IPS-18c (cell line): ENCODE data around the gene CARD16.

Source experiments
- H3K4me3 ChIP-seq: 2 replicates; pipeline ENCODE4 v1.7.0; 2013; ENCODE audit warnings: low read depth, mild to moderate bottlenecking, low read length, moderate library complexity; ENCODE audit not compliant: insufficient read depth
- H3K9me3 ChIP-seq: one replicate; pipeline ENCODE4 v1.6.1; 2013; ENCODE audit warnings: mild to moderate bottlenecking, low read length, moderate library complexity; ENCODE audit not compliant: control insufficient read depth, insufficient read depth

CARD16 gene

GRCh38 chr11:105007463-105007862 lies 37.7 kb downstream of the CARD16 start:
- H3K9me3 ChIP-seq = no peaks in the 10 kb centered on the region
- no peak overlapping the region for H3K4me3 ChIP-seq

GRCh38 chr11:105005451-105005845 lies 39.7 kb downstream of the CARD16 start:
- no peaks in the 10 kb centered on the region for H3K9me3 ChIP-seq
- no peak overlapping the region for H3K4me3 ChIP-seq

GRCh38 chr11:105004021-105004420 lies 41.1 kb downstream of the CARD16 start:
- H3K9me3 ChIP-seq = no peaks in the 10 kb centered on the region

GRCh38 chr11:105003151-105003550 lies 42.0 kb downstream of the CARD16 start:
- Histone ChIP-seq H3K9me3 (no peaks in the 10 kb centered on the region), H3K4me3 (no peak overlapping the region)

More at GRCh38 chr11:105004021-105004420, 41.1 kb downstream of the CARD16 start:
- no peak overlapping the region for H3K4me3 ChIP-seq

- no peak overlapping the region for H3K4me3 ChIP-seq
- H3K9me3 ChIP-seq = no peaks in the 10 kb centered on the region
Measured at GRCh38 chr11:105000797-105001196, 44.3 kb downstream of the CARD16 start.

GRCh38 chr11:105000167-105000566 lies 45.0 kb downstream of the CARD16 start:
- H3K4me3 ChIP-seq = no peak overlapping the region
- H3K9me3 ChIP-seq = no peaks in the 10 kb centered on the region

- Histone ChIP-seq H3K4me3 (no peak overlapping the region), H3K9me3 (no peaks in the 10 kb centered on the region)
Measured at GRCh38 chr11:104999721-105000120, 45.4 kb downstream of the CARD16 start.

GRCh38 chr11:104997288-104997687 lies 47.8 kb downstream of the CARD16 start:
- no peak overlapping the region for H3K4me3 ChIP-seq
- H3K9me3 ChIP-seq = no peaks in the 10 kb centered on the region

- Histone ChIP-seq H3K4me3 (no peak overlapping the region), H3K9me3 (no peaks in the 10 kb centered on the region)
Measured at GRCh38 chr11:104995001-104995408, 50.1 kb downstream of the CARD16 start.

- no peak overlapping the region for H3K4me3 ChIP-seq
- H3K9me3 ChIP-seq = no peaks in the 10 kb centered on the region
Measured at GRCh38 chr11:104992781-104993180, 52.4 kb downstream of the CARD16 start.

- Histone ChIP-seq H3K9me3 (no peaks in the 10 kb centered on the region), H3K4me3 (no peak overlapping the region)
Measured at GRCh38 chr11:104991994-104992393, 53.1 kb downstream of the CARD16 start.
